ENCODE results near the gene AOPEP.

- TF ChIP-seq CTCF (conservative IDR thresholded peaks at IDR 0.05 in 1 of 2, IDR thresholded peaks at IDR 0.05 in 1 of 2; ENCODE audit: extremely low read depth in 1 of 2, insufficient read depth in 1 of 2, low read depth in 1 of 2, low read length in 2 of 2) = peak; percentile 23 to 56
- TF ChIP-seq EZH2 (IDR thresholded peaks at IDR 0.05; ENCODE audit: borderline replicate concordance, low read length) = no peak
Measured at GRCh38 chr9:95116002-95116807, 389.7 kb downstream of the AOPEP start.

All from mammary epithelial cell (primary cell).